HG02610 (cell line): ENCODE measurements around the gene ASPG.

Experiments
- ATAC-seq: cut with Tn5 transposase; IDR thresholded peaks from one replicate; pipeline ENCODE4 v1.9.1; 2021; ENCODE audit warnings: mild to moderate bottlenecking, moderate library complexity; ENCODE audit not compliant: unreplicated experiment

ASPG gene

GRCh38 chr14:104115131-104115600 lies 29.7 kb downstream of the ASPG start:
- ATAC-seq, result no peak

- no peak for ATAC-seq
These were observed 30.3 kb downstream of the ASPG start for GRCh38 chr14:104115691-104116287.

GRCh38 chr14:104116288-104116755 lies 30.8 kb downstream of the ASPG start:
- no peak for ATAC-seq

- no peak for ATAC-seq
These were observed 31.3 kb downstream of the ASPG start for GRCh38 chr14:104116756-104117340.

- no peak for ATAC-seq
These were observed 32.0 kb downstream of the ASPG start for GRCh38 chr14:104117341-104118005.

- no peak for ATAC-seq
These were observed 32.7 kb downstream of the ASPG start for GRCh38 chr14:104118006-104118844.

GRCh38 chr14:104119119-104119487 lies 33.6 kb downstream of the ASPG start:
- ATAC-seq, result no peak

GRCh38 chr14:104119488-104120251 lies 34.2 kb downstream of the ASPG start:
- no peak for ATAC-seq

GRCh38 chr14:104120281-104120741 lies 34.8 kb downstream of the ASPG start:
- ATAC-seq, result no peak

- ATAC-seq, result no peak
These were observed 35.6 kb downstream of the ASPG start for GRCh38 chr14:104121142-104121541.

- ATAC-seq, result no peak
These were observed 38.4 kb downstream of the ASPG start for GRCh38 chr14:104123879-104124278.

- no peak for ATAC-seq
These were observed 39.5 kb downstream of the ASPG start for GRCh38 chr14:104125011-104125410.

- no peak for ATAC-seq
These were observed 41.3 kb downstream of the ASPG start for GRCh38 chr14:104126753-104127152.

GRCh38 chr14:104128981-104129380 lies 43.5 kb downstream of the ASPG start:
- no peak for ATAC-seq

GRCh38 chr14:104129556-104129955 lies 44.1 kb downstream of the ASPG start:
- no peak for ATAC-seq

GRCh38 chr14:104130974-104131651 lies 45.6 kb downstream of the ASPG start:
- no peak for ATAC-seq

GRCh38 chr14:104131968-104132732 lies 46.6 kb downstream of the ASPG start:
- no peak for ATAC-seq

- ATAC-seq, result no peak
These were observed 47.5 kb downstream of the ASPG start for GRCh38 chr14:104132981-104133380.

- no peak for ATAC-seq
These were observed 48.0 kb downstream of the ASPG start for GRCh38 chr14:104133496-104133895.
